Esophagus squamous epithelium (tissue), 4 donors: ENCODE results near the gene SHANK2.

ENCODE experiments used
- POLR2A ChIP-seq, 4 donors: fragments of 450-650 bp; IDR thresholded peaks; one replicate each; pipeline ENCODE4 v1.6.1; 2017; ENCODE audit warnings: antibody characterized with exemption in 4 of 4, mild to moderate bottlenecking in 4 of 4, moderate library complexity in 3 of 4
- TF ChIP-seq, protein P1 (sequence below), 6 experiments: fragments of 450-650 bp in 4 of 6; fragments of 200-600 bp in 2 of 6; sonication (generic) in 2 of 6; IDR thresholded peaks; one replicate each; pipeline ENCODE4 v1.5.1; 2016 to 2019; ENCODE audit warnings: antibody characterized with exemption in 6 of 6, mild to moderate bottlenecking in 4 of 6, moderate library complexity in 4 of 6

DNA sequence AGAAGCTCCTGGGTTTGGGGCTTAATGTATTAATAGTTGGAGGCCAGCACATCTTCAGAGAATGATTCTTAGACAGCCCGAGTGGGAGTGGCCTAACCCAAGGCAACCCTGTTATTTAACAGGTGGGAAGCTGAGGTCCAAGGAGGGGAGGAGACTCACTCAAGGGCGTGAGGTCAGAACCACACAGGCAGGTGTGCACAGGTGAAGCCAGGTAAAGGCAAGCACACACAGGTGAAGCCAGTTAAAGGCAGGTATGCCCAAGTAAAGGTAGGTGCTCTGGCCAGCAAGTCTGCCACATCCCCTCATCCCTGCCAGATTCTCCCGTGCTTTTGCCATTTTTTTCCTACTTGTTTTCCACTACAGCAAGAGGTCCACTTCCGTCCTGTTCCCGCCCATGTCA is 2.9 kb upstream of the SHANK2 start:
- no peak for TF ChIP-seq POLR2A (IDR thresholded peaks at IDR 0.05)
- TF ChIP-seq, protein P1, sequence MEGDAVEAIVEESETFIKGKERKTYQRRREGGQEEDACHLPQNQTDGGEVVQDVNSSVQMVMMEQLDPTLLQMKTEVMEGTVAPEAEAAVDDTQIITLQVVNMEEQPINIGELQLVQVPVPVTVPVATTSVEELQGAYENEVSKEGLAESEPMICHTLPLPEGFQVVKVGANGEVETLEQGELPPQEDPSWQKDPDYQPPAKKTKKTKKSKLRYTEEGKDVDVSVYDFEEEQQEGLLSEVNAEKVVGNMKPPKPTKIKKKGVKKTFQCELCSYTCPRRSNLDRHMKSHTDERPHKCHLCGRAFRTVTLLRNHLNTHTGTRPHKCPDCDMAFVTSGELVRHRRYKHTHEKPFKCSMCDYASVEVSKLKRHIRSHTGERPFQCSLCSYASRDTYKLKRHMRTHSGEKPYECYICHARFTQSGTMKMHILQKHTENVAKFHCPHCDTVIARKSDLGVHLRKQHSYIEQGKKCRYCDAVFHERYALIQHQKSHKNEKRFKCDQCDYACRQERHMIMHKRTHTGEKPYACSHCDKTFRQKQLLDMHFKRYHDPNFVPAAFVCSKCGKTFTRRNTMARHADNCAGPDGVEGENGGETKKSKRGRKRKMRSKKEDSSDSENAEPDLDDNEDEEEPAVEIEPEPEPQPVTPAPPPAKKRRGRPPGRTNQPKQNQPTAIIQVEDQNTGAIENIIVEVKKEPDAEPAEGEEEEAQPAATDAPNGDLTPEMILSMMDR (IDR thresholded peaks at IDR 0.05), result no peak
